ENCODE results near the gene MOB3B.

Gene MOB3B

GRCh38 chr9:27328483-27328882 lies 201.1 kb downstream of the MOB3B start:
- Histone ChIP-seq H3K27me3 (no peaks in the 10 kb centered on the region), H3K27ac (no peak overlapping the region), H3K4me3 (no peak overlapping the region), H3K4me1 (peaks cover 0 to 3% (median 2%) of the 10 kb centered on the region in 4 donors), H3K9me3 (no peaks in the 10 kb centered on the region), H3K36me3 (peaks cover 5 to 11% (median 7%) of the 10 kb centered on the region in 3 donors)
- intact Hi-C loops (cut with DNase I; ENCODE audit: low total_unique reads): no loop called here
- DNase-seq: no peak
- TF ChIP-seq, protein P1, sequence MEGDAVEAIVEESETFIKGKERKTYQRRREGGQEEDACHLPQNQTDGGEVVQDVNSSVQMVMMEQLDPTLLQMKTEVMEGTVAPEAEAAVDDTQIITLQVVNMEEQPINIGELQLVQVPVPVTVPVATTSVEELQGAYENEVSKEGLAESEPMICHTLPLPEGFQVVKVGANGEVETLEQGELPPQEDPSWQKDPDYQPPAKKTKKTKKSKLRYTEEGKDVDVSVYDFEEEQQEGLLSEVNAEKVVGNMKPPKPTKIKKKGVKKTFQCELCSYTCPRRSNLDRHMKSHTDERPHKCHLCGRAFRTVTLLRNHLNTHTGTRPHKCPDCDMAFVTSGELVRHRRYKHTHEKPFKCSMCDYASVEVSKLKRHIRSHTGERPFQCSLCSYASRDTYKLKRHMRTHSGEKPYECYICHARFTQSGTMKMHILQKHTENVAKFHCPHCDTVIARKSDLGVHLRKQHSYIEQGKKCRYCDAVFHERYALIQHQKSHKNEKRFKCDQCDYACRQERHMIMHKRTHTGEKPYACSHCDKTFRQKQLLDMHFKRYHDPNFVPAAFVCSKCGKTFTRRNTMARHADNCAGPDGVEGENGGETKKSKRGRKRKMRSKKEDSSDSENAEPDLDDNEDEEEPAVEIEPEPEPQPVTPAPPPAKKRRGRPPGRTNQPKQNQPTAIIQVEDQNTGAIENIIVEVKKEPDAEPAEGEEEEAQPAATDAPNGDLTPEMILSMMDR (IDR thresholded peaks at IDR 0.05): no peak

GRCh38 chr9:27311184-27311583 lies 218.4 kb downstream of the MOB3B start:
- intact Hi-C loops (cut with DNase I; ENCODE audit: low total_unique reads): no loop called here
- TF ChIP-seq, protein P1 (IDR thresholded peaks at IDR 0.05): no peak
- DNase-seq: no peak
- Histone ChIP-seq H3K27ac (no peak overlapping the region), H3K27me3 (no peaks in the 10 kb centered on the region), H3K36me3 (no peaks in the 10 kb centered on the region), H3K4me1 (peaks cover 0 to 4% (median 0%) of the 10 kb centered on the region in 4 donors), H3K4me3 (no peak overlapping the region), H3K9me3 (no peaks in the 10 kb centered on the region)

- H3K27ac ChIP-seq: no peak overlapping the region
- H3K4me3 ChIP-seq: no peak overlapping the region
- intact Hi-C loops (cut with DNase I; ENCODE audit: low total_unique reads): no loop called here
- H3K4me1 ChIP-seq: peaks cover 0 to 4% (median 0%) of the 10 kb centered on the region in 4 donors
- H3K9me3 ChIP-seq: no peaks in the 10 kb centered on the region
- no peaks in the 10 kb centered on the region for H3K36me3 ChIP-seq
- DNase-seq: no peak
- no peaks in the 10 kb centered on the region for H3K27me3 ChIP-seq
- TF ChIP-seq, protein P1 (IDR thresholded peaks at IDR 0.05): no peak
Observed at GRCh38 chr9:27310582-27310981, 219.0 kb downstream of the MOB3B start.

DNA sequence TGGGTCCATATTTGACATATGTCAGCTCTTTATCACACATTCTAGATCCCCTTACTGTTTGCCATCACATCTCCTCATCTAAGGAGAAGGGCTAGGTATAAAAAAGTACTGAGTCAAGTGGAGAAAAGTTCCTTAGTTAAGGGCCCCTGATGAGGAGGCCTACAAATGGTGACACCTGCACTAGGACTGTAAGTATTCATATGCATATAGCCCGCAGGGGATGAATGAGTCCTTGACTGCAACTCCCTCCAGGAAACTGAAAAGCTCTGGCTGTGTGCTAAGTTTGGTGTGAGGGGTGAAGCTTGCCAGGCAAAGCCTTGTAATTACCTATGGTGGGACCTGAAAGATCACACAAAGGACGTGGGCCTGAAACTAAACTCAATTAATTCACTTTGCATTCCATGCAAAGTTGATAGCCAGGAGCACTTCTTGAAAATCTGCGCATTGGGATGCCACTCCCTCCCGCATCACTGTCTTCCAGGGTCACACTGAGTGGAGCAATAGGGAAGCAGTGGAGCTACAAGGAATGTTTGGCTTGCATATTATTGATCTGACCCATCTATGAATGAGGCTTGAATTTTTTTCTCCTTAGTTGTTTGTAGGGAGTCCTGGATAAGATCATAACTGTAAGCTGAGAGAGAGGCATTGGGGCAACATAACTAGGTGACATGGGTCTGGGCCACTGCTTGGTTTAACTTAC lies 220.8 kb downstream of the MOB3B start:
- Histone ChIP-seq H3K27ac (no peak overlapping the region), H3K27me3 (no peaks in the 10 kb centered on the region), H3K36me3 (no peaks in the 10 kb centered on the region), H3K9me3 (no peaks in the 10 kb centered on the region), H3K4me1 (peaks cover 0 to 4% (median 0%) of the 10 kb centered on the region in 4 donors), H3K4me3 (no peak overlapping the region)
- TF ChIP-seq, protein P1 (IDR thresholded peaks at IDR 0.05): no peak
- DNase-seq: no peak
- intact Hi-C loops (cut with DNase I; ENCODE audit: low total_unique reads): no loop called here

GRCh38 chr9:27304521-27304920 lies 225.1 kb downstream of the MOB3B start:
- no peaks in the 10 kb centered on the region for H3K27me3 ChIP-seq
- H3K4me1 ChIP-seq: no peaks in the 10 kb centered on the region
- no peak for DNase-seq
- H3K4me3 ChIP-seq: no peak overlapping the region
- TF ChIP-seq, protein P1 (IDR thresholded peaks at IDR 0.05): no peak
- no peaks in the 10 kb centered on the region for H3K9me3 ChIP-seq
- intact Hi-C loops (cut with DNase I; ENCODE audit: low total_unique reads): no loop called here
- H3K36me3 ChIP-seq: no peaks in the 10 kb centered on the region
- no peak overlapping the region for H3K27ac ChIP-seq
